Loucy (cell line): ENCODE measurements around the gene RNF215.

Experiments
- H2AFZ ChIP-seq: fragments of 200-600 bp; sonication (generic); 2 replicates; pipeline ENCODE4 v1.6.0; 2016; ENCODE audit warnings: antibody characterized with exemption, mild to moderate bottlenecking, low read length, moderate library complexity
- H3F3A ChIP-seq: fragments of 200-600 bp; 2 replicates; pipeline ENCODE4 v1.6.0; 2016; ENCODE audit warnings: antibody characterized with exemption, low read depth, mild to moderate bottlenecking
- H3K27me3 ChIP-seq: fragments of 200-600 bp; sonication (generic); 2 replicates; pipeline ENCODE4 v1.6.1; 2014; ENCODE audit warnings: low read length, mild to moderate bottlenecking; ENCODE audit not compliant: insufficient read depth, poor library complexity, severe bottlenecking
- H3K36me3 ChIP-seq: fragments of 200-600 bp; sonication (generic); 2 replicates; pipeline ENCODE4 v1.6.1; 2016; ENCODE audit warnings: low read length; ENCODE audit not compliant: insufficient read depth
- H3K4me1 ChIP-seq: fragments of 200-600 bp; sonication (generic); 2 replicates; pipeline ENCODE4 v1.5.1; 2014; ENCODE audit warnings: low read length, mild to moderate bottlenecking; ENCODE audit not compliant: insufficient read depth, poor library complexity, severe bottlenecking
- H3K4me2 ChIP-seq: fragments of 200-600 bp; sonication (generic); 2 replicates; pipeline ENCODE4 v1.6.0; 2014; ENCODE audit warnings: antibody characterized with exemption, low read length, low read depth, mild to moderate bottlenecking; ENCODE audit not compliant: poor library complexity, severe bottlenecking
- H3K4me3 ChIP-seq: fragments of 200-600 bp; sonication (generic); 2 replicates; pipeline ENCODE4 v1.5.1; 2014; ENCODE audit warnings: low read length, mild to moderate bottlenecking, mixed read lengths; ENCODE audit not compliant: poor library complexity, severe bottlenecking
- H3K79me2 ChIP-seq: fragments of 200-600 bp; sonication (generic); 2 replicates; pipeline ENCODE4 v1.6.1; 2014; ENCODE audit warnings: low read length; ENCODE audit not compliant: insufficient read depth
- H3K9ac ChIP-seq: fragments of 200-600 bp; sonication (generic); 2 replicates; pipeline ENCODE4 v1.6.0; 2014; ENCODE audit warnings: mild to moderate bottlenecking, low read depth, low read length, moderate library complexity; ENCODE audit not compliant: poor library complexity, severe bottlenecking
- H3K9me2 ChIP-seq: fragments of 200-600 bp; sonication (generic); replicated peaks from 2 replicates; pipeline ENCODE4 v1.6.1; 2016; ENCODE audit warnings: low read depth, low read length, mixed read lengths
- H3K9me3 ChIP-seq: fragments of 200-600 bp; sonication (generic); 2 replicates; pipeline ENCODE4 v1.6.1; 2014; ENCODE audit warnings: mild to moderate bottlenecking, antibody characterized with exemption, low read length, low read depth; ENCODE audit not compliant: insufficient read depth
- H4K20me1 ChIP-seq: fragments of 200-600 bp; sonication (generic); 2 replicates; pipeline ENCODE4 v1.6.0; 2014; ENCODE audit warnings: antibody characterized with exemption, low read length, mild to moderate bottlenecking; ENCODE audit not compliant: insufficient read depth, poor library complexity, severe bottlenecking
- EZH2phosphoT487 ChIP-seq: fragments of 200-600 bp; IDR thresholded peaks from 2 replicates; pipeline ENCODE4 v1.6.1; 2018; ENCODE audit warnings: antibody characterized with exemption, mild to moderate bottlenecking, moderate library complexity, borderline replicate concordance
- TF ChIP-seq, protein P1 (sequence below): fragments of 200-600 bp; sonication (generic); conservative IDR thresholded peaks from 2 replicates; pipeline ENCODE4 v1.5.1; 2014; ENCODE audit warnings: mild to moderate bottlenecking, antibody characterized with exemption, low read length

RNF215 gene

GRCh38 chr22:30425616-30426387, 38.6 kb upstream of the RNF215 start, which contains the start of gene MTFP1:
MTFP1 (plus strand) TSS chr22:30425768; CDS start chr22:30425880, 112 bp downstream.
- Histone ChIP-seq H4K20me1 (peaks cover 16% of the 10 kb centered on the region), H3K4me2 (peak within 1 kb of the TSS; percentile 83), H2AFZ (peak within 1 kb of the TSS; percentile 86), H3F3A (0 out of 2 replicates have a peak, but pooled peaks cover 4% of the 10 kb centered on the region), H3K4me3 (peak within 1 kb of the TSS; percentile 90), H3K9ac (peak within 1 kb of the TSS; percentile 77), H3K9me2 (no peaks in the 10 kb centered on the region), H3K9me3 (no peaks in the 10 kb centered on the region), H3K79me2 (peaks cover 58% of the 10 kb centered on the region), H3K27me3 (no peaks in the 10 kb centered on the region), H3K4me1 (peaks cover 46% of the 10 kb centered on the region), H3K36me3 (peaks cover 17% of the 10 kb centered on the region; the same call in 1 of the 2 replicates)
- TF ChIP-seq, protein P1, sequence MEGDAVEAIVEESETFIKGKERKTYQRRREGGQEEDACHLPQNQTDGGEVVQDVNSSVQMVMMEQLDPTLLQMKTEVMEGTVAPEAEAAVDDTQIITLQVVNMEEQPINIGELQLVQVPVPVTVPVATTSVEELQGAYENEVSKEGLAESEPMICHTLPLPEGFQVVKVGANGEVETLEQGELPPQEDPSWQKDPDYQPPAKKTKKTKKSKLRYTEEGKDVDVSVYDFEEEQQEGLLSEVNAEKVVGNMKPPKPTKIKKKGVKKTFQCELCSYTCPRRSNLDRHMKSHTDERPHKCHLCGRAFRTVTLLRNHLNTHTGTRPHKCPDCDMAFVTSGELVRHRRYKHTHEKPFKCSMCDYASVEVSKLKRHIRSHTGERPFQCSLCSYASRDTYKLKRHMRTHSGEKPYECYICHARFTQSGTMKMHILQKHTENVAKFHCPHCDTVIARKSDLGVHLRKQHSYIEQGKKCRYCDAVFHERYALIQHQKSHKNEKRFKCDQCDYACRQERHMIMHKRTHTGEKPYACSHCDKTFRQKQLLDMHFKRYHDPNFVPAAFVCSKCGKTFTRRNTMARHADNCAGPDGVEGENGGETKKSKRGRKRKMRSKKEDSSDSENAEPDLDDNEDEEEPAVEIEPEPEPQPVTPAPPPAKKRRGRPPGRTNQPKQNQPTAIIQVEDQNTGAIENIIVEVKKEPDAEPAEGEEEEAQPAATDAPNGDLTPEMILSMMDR = no peak
- no peak for TF ChIP-seq EZH2phosphoT487

DNA sequence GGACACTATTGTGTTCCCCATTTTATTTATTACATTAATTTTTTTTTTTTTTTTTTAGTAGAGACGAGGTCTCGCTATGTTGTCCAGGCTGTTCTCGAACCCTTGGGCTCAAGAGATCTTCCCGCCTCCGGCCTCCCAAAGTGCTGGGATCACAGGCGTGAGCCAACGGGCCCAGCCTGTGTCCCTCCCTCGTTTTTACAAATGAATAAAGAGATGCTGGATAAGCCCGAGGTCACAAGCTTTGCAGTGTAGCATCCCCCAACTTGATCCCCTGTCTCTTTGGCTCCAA, 38.1 kb upstream of the RNF215 start:
- Histone ChIP-seq H3K4me1 (peaks cover 51% of the 10 kb centered on the region), H3F3A (0 out of 2 replicates have a peak, but pooled peaks cover 4% of the 10 kb centered on the region)

GRCh38 chr22:30424534-30425326, 37.5 kb upstream of the RNF215 start:
- H2AFZ ChIP-seq = peak overlapping the region; percentile 86
- TF ChIP-seq, protein P1 = no peak
- no peak for TF ChIP-seq EZH2phosphoT487
- no peaks in the 10 kb centered on the region for H3K9me3 ChIP-seq
- no peaks in the 10 kb centered on the region for H3K27me3 ChIP-seq
- H3K4me3 ChIP-seq = peak overlapping the region; percentile 90
- H3K9ac ChIP-seq = peak overlapping the region; percentile 77
- H3K9me2 ChIP-seq = no peaks in the 10 kb centered on the region
- H3K79me2 ChIP-seq = peaks cover 64% of the 10 kb centered on the region
- peak overlapping the region; percentile 83 for H3K4me2 ChIP-seq
- 0 out of 2 replicates have a peak, but pooled peaks cover 4% of the 10 kb centered on the region for H3F3A ChIP-seq
- H4K20me1 ChIP-seq = peaks cover 16% of the 10 kb centered on the region
- H3K4me1 ChIP-seq = peaks cover 53% of the 10 kb centered on the region
- peaks cover 17% of the 10 kb centered on the region; the same call in 1 of the 2 replicates for H3K36me3 ChIP-seq

More for the DNA sequence above, 38.1 kb upstream of the RNF215 start:
- Histone ChIP-seq H2AFZ (peak overlapping the region; percentile 83), H3K4me2 (peak overlapping the region; percentile 83), H3K4me3 (peak overlapping the region; percentile 90), H4K20me1 (peaks cover 16% of the 10 kb centered on the region), H3K36me3 (peaks cover 17% of the 10 kb centered on the region; the same call in 1 of the 2 replicates), H3K79me2 (peaks cover 62% of the 10 kb centered on the region), H3K27me3 (no peaks in the 10 kb centered on the region), H3K9me2 (no peaks in the 10 kb centered on the region), H3K9me3 (no peaks in the 10 kb centered on the region), H3K9ac (peak overlapping the region; percentile 77)
- no peak for TF ChIP-seq EZH2phosphoT487
- TF ChIP-seq, protein P1 = no peak
